NB4 (cell line): ENCODE data around the gene TOM1L2.

Experiments used
- MYC ChIP-seq: IDR thresholded peaks from 2 replicates; pipeline ENCODE4 v1.6.1; 2011; ENCODE audit warnings: low read depth, low read length
- POLR2A ChIP-seq: IDR thresholded peaks from 2 replicates; pipeline ENCODE4 v1.6.1; 2011; ENCODE audit warnings: mild to moderate bottlenecking; ENCODE audit not compliant: insufficient read length; ENCODE audit errors: extremely low read depth
- TF ChIP-seq, protein P1 (sequence below): IDR thresholded peaks from one replicate; pipeline ENCODE4 v1.5.1; 2012; ENCODE audit warnings: low read depth, low read length
- TF ChIP-seq, protein P2 (sequence below): IDR thresholded peaks from 2 replicates; pipeline ENCODE4 v1.6.1; 2011; ENCODE audit warnings: low read depth, low read length

DNA sequence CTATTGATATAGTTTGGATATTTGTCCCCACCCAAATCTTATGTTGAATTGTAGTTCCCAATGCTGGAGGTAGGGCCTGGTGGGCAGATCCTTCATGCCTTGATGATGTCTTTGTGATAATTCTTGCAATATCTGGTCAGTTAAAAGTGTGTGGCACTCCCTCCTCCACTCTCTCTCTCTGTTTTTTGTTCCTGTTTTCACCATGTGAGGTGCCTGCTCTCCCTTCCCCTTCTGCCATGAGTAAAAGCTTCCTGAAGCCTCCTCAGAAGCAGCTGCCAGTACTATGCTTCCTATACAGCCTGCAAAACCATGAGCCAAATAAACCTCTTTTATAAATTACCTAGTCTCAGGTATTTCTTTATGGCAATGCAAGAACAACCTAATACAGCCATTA is 47.3 kb downstream of the TOM1L2 start:
- TF ChIP-seq, protein P1, sequence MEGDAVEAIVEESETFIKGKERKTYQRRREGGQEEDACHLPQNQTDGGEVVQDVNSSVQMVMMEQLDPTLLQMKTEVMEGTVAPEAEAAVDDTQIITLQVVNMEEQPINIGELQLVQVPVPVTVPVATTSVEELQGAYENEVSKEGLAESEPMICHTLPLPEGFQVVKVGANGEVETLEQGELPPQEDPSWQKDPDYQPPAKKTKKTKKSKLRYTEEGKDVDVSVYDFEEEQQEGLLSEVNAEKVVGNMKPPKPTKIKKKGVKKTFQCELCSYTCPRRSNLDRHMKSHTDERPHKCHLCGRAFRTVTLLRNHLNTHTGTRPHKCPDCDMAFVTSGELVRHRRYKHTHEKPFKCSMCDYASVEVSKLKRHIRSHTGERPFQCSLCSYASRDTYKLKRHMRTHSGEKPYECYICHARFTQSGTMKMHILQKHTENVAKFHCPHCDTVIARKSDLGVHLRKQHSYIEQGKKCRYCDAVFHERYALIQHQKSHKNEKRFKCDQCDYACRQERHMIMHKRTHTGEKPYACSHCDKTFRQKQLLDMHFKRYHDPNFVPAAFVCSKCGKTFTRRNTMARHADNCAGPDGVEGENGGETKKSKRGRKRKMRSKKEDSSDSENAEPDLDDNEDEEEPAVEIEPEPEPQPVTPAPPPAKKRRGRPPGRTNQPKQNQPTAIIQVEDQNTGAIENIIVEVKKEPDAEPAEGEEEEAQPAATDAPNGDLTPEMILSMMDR = no peak
- TF ChIP-seq POLR2A (no peak), MYC (no peak)
- TF ChIP-seq, protein P2, sequence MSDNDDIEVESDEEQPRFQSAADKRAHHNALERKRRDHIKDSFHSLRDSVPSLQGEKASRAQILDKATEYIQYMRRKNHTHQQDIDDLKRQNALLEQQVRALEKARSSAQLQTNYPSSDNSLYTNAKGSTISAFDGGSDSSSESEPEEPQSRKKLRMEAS = no peak
